ENCODE results near the gene PCBP3. TPM values are rescaled to one million over a fixed set of nuclear protein-coding genes. Genes with fewer than 3 reads are reported as not detected.

The PCBP3 gene
- total and polyA plus RNA-seq, 2 donors = 4.3 to 4.6 TPM

GRCh38 chr21:45897191-45898027 is 253.9 kb downstream of the PCBP3 start:
- WGBS = 88% methylated on average over 25 of the region's 25 CpGs
- DNase-seq (ENCODE audit: extremely low spot score) = no peak
- no peak overlapping the region for H3K27ac ChIP-seq (ENCODE audit: low read depth)
- H3K4me1 ChIP-seq (ENCODE audit: insufficient read depth) = no peaks in the 10 kb centered on the region
- H3K36me3 ChIP-seq (ENCODE audit: insufficient read depth) = no peaks in the 10 kb centered on the region
- no peak overlapping the region for H3K4me3 ChIP-seq (ENCODE audit: low read depth, low read length)

DNA sequence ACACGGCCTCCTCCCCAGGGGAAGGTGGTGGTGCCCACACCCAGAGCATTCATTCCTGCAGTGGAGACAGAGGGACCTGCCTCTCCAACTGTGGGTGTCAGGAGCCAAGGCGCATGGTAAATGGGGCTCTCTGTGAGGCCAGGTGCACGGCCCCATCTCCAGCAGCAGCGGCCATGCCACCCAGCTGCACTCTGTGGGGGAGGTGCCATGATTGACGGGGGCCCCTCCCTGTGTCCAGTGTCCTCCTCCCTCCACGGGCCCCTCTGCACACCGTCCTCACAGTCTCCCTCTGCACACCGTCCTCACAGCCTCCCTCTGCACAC is 254.5 kb downstream of the PCBP3 start:
- no peak for DNase-seq (ENCODE audit: extremely low spot score)
- no peaks in the 10 kb centered on the region for H3K4me1 ChIP-seq (ENCODE audit: insufficient read depth)
- H3K27ac ChIP-seq (ENCODE audit: low read depth) = no peak overlapping the region
- no peaks in the 10 kb centered on the region for H3K36me3 ChIP-seq (ENCODE audit: insufficient read depth)
- no peak overlapping the region for H3K4me3 ChIP-seq (ENCODE audit: low read depth, low read length)
- 82% methylated on average over 8 of the region's 8 CpGs for WGBS

- WGBS = 67% methylated on average over 24 of the region's 24 CpGs
- Histone ChIP-seq H3K4me1 (ENCODE audit: insufficient read depth) (no peaks in the 10 kb centered on the region), H3K27ac (ENCODE audit: low read depth) (no peak overlapping the region), H3K4me3 (ENCODE audit: low read depth, low read length) (no peak overlapping the region), H3K36me3 (ENCODE audit: insufficient read depth) (no peaks in the 10 kb centered on the region)
- no peak for DNase-seq (ENCODE audit: extremely low spot score)
These were observed 255.3 kb downstream of the PCBP3 start for GRCh38 chr21:45898781-45899180.

DNA sequence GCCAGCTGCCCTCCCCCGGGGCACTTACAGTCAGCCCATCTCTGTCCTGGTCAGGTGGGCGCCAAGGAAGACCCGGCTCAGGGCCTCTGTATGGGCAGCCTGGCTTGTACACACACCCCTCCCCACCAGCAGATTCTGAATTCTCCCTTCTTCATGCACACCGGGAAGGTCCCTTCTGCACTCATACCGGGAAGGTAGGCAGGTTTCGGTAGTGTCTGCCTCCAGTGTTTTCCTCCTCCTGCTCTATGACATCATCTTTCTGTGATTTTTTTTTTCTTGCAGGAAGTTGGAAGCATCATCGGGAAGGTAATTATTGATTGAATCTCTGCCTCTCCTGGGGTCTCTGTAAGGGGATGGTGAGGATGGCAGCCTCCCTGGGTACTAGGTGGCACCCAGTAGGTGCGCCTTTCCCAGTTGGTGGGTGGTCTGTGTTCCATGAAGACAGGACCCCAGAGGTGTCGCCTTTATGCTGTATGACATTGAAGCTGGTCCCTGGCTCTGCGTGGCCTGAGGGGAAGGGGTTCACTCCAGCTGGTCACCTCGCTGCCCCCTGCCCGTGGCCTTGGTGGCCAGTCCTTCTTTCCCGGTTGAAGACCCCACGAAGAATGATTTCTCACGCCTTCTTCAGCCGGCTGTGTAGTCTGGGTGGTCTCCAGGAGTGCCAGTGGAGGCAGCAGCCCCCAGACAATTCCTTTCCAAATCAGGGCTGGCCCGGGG is 255.9 kb downstream of the PCBP3 start:
- no peaks in the 10 kb centered on the region for H3K36me3 ChIP-seq (ENCODE audit: insufficient read depth)
- no peak for DNase-seq (ENCODE audit: extremely low spot score)
- H3K4me1 ChIP-seq (ENCODE audit: insufficient read depth) = no peaks in the 10 kb centered on the region
- no peak overlapping the region for H3K4me3 ChIP-seq (ENCODE audit: low read depth, low read length)
- no peak overlapping the region for H3K27ac ChIP-seq (ENCODE audit: low read depth)
- WGBS = 82% methylated on average over 17 of the region's 17 CpGs

- Histone ChIP-seq H3K4me1 (ENCODE audit: insufficient read depth) (no peaks in the 10 kb centered on the region), H3K4me3 (ENCODE audit: low read depth, low read length) (no peak overlapping the region), H3K27ac (ENCODE audit: low read depth) (no peak overlapping the region), H3K36me3 (ENCODE audit: insufficient read depth) (no peaks in the 10 kb centered on the region)
- no peak for DNase-seq (ENCODE audit: extremely low spot score)
- 84% methylated on average over 27 of the region's 27 CpGs for WGBS
These were observed 256.7 kb downstream of the PCBP3 start for GRCh38 chr21:45900034-45900868.

DNA sequence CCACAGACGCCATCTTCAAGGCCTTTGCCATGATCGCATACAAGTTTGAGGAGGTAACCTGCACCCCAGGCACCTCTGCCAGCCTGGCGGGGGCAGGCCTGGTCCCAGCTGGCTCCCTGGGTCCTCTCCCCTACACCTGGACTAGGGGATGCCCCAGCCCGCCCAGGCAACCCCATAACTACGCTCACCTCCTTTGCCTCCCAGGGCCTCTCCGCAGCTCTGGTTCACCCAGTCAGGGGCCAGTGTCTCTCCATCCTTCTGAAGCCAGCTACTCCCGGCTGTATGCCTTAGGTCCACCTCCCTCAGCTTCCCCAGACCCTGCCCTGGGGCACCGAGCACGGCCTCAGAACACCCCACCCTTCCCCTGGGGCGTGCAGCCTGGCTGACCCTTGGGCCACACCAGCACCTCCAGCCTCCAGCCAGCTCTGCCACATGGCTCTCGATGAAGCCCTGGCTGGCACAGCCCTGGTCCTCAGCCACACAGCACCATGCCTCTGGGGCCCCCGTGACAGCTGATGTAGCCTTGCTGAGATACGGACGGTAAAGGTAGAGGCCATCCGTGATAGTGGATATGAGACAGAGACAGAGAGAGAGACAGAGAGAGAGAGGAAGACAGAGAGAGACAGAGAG is 257.7 kb downstream of the PCBP3 start:
- no peak overlapping the region for H3K27ac ChIP-seq (ENCODE audit: low read depth)
- H3K4me3 ChIP-seq (ENCODE audit: low read depth, low read length) = no peak overlapping the region
- H3K4me1 ChIP-seq (ENCODE audit: insufficient read depth) = no peaks in the 10 kb centered on the region
- no peak for DNase-seq (ENCODE audit: extremely low spot score)
- no peaks in the 10 kb centered on the region for H3K36me3 ChIP-seq (ENCODE audit: insufficient read depth)
- WGBS = 90% methylated on average over 15 of the region's 15 CpGs

DNA sequence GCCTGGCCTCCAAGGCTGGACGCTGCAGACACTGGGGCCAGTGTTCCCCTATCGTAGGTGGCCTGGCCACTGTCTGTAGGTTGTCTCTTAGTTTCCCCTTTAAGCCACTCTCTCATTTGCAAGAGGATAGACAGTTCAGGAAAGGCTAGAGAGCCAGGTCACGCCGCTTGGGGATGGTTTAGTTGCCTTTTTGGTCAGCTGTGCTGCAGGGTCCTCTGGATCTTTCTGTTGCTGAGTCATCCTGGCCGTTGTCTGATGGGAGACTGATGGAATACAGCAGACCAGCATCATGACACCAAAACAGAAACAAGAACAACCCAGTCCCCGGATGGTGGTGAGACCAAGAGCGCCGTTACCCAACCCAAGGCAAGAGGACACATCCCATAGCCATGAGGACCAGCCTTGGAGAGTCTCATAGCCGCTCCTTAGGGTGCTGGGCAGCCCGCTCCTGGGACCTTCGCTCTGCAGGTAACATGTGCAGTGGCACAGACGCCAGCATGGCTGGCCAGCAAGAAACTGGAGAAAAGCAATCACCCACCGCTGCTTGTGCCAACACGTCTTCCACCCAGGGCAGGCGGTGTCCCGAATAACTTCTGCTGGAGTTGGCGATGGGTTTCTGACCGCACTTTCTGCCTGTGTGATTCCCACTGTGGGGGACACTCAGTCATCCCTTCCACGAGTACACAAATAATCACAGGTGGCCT is 258.9 kb downstream of the PCBP3 start:
- no peak for DNase-seq (ENCODE audit: extremely low spot score)
- 92% methylated on average over 19 of the region's 19 CpGs for whole genome bisulfite sequencing
- Histone ChIP-seq H3K27ac (ENCODE audit: low read depth) (no peak overlapping the region), H3K4me1 (ENCODE audit: insufficient read depth) (no peaks in the 10 kb centered on the region), H3K36me3 (ENCODE audit: insufficient read depth) (no peaks in the 10 kb centered on the region), H3K4me3 (ENCODE audit: low read depth, low read length) (no peak overlapping the region)

GRCh38 chr21:45905196-45905595 is 261.7 kb downstream of the PCBP3 start:
- Histone ChIP-seq H3K4me3 (ENCODE audit: low read depth, low read length) (no peak overlapping the region), H3K36me3 (ENCODE audit: insufficient read depth) (no peaks in the 10 kb centered on the region), H3K27ac (ENCODE audit: low read depth) (no peak overlapping the region), H3K4me1 (ENCODE audit: insufficient read depth) (no peaks in the 10 kb centered on the region)
- DNase-seq (ENCODE audit: extremely low spot score) = no peak
- WGBS = 94% methylated on average over 12 of the region's 12 CpGs

DNA sequence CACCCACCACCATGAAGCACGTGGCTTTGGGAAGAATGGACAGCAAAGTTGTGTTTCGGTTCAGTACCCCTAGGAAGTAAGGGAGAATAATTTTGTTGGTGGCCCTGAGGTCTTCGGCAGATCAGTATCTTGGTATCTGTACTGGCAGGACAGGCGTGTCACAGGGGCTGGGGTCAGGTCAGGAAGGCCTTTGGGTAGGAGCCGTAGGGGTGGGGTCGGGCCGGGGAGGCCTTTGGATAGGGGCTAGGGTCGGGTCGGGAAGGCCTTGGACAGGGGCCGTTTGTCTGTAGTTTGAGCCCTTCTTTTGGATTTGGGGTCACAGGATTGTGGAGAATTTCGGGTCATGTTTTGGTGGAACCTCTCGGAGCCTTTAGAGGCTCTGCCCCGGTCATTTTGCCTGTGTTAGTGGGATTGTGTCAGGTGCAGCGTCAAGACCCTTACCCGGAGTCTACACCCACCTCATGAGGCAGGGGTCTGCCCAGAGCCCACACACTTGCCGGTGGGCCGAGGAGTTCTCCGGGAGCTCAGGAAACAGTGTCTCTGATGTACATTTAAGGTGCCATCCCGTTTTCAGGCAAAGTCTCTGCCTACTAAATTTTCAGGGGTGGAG is 262.8 kb downstream of the PCBP3 start:
- Histone ChIP-seq H3K4me1 (ENCODE audit: insufficient read depth) (no peaks in the 10 kb centered on the region), H3K27ac (ENCODE audit: low read depth) (no peak overlapping the region), H3K36me3 (ENCODE audit: insufficient read depth) (no peaks in the 10 kb centered on the region), H3K4me3 (ENCODE audit: low read depth, low read length) (no peak overlapping the region)
- DNase-seq (ENCODE audit: extremely low spot score) = no peak
- 96% methylated on average over 19 of the region's 19 CpGs for WGBS

- Histone ChIP-seq H3K4me3 (ENCODE audit: low read depth, low read length) (no peak overlapping the region), H3K4me1 (ENCODE audit: insufficient read depth) (no peaks in the 10 kb centered on the region), H3K27ac (ENCODE audit: low read depth) (no peak overlapping the region), H3K36me3 (ENCODE audit: insufficient read depth) (no peaks in the 10 kb centered on the region)
- no peak for DNase-seq (ENCODE audit: extremely low spot score)
- 96% methylated on average over 13 of the region's 13 CpGs for WGBS
These were observed 263.3 kb downstream of the PCBP3 start for GRCh38 chr21:45906859-45907258.

- 89% methylated on average over 27 of the region's 27 CpGs for WGBS
These were observed 265.2 kb downstream of the PCBP3 start for GRCh38 chr21:45908536-45909237.

DNA sequence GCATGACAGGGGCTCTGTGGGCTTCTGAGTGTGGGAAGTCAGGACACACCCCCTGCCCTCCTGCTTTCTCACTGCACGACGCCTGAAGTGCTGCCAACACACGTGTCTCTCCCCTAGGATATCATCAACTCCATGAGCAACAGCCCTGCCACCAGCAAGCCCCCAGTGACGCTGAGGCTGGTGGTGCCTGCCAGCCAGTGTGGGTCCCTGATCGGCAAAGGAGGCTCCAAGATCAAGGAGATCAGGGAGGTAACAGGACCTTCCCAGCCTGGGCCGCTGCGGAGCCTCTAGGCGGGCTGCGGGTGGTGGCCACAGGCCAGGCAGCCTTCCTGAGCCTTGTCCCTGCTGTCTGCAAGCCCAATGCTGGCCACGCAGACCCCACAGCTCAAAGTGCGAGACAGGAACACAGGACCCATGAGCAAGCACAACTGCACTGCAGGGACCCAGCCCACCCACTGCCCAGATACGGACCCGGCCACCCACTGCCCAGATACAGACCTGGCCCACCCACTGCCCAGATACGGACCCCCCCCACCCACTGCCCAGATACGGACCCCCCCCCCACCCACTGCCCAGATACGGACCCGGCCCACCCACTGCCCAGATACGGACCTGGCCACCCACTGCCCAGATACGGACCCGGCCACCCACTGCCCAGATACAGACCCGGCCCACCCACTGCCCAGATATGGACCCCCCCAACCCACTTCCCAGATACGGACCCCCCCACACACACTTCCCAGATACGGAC is 265.9 kb downstream of the PCBP3 start:
- Histone ChIP-seq H3K36me3 (ENCODE audit: insufficient read depth) (no peaks in the 10 kb centered on the region), H3K4me1 (ENCODE audit: insufficient read depth) (no peaks in the 10 kb centered on the region), H3K4me3 (ENCODE audit: low read depth, low read length) (no peak overlapping the region), H3K27ac (ENCODE audit: low read depth) (no peak overlapping the region)
- 86% methylated on average over 23 of the region's 23 CpGs for WGBS
- no peak for DNase-seq (ENCODE audit: extremely low spot score)

More at GRCh38 chr21:45908536-45909237, 265.2 kb downstream of the PCBP3 start:
- H3K27ac ChIP-seq (ENCODE audit: low read depth) = no peak overlapping the region
- no peaks in the 10 kb centered on the region for H3K4me1 ChIP-seq (ENCODE audit: insufficient read depth)
- no peaks in the 10 kb centered on the region for H3K36me3 ChIP-seq (ENCODE audit: insufficient read depth)
- H3K4me3 ChIP-seq (ENCODE audit: low read depth, low read length) = no peak overlapping the region
- no peak for DNase-seq (ENCODE audit: extremely low spot score)
